ENCODE measurements around the gene CRYBG2. TPM values are rescaled to one million over a fixed set of nuclear protein-coding genes. Genes with fewer than 3 reads are reported as not detected.

The CRYBG2 gene
- total RNA-seq, 1 donor from 2014 or later = 18.6 TPM

GRCh38 chr1:26327956-26328362 lies 26.0 kb downstream of the CRYBG2 start:
- no peak for DNase-seq (ENCODE audit: low read depth)
- TF ChIP-seq CTCF (IDR thresholded peaks at IDR 0.05; ENCODE audit: insufficient read depth, low read length, poor library complexity, severe bottlenecking) = no peak
- Histone ChIP-seq H3K4me3 (ENCODE audit: low read depth, low read length) (no peak overlapping the region), H3K36me3 (ENCODE audit: control insufficient read depth, insufficient read depth, low read length) (no peaks in the 10 kb centered on the region), H3K27me3 (ENCODE audit: control insufficient read depth, insufficient read depth, low read length) (no peaks in the 10 kb centered on the region)

GRCh38 chr1:26324550-26324949 lies 29.4 kb downstream of the CRYBG2 start:
- no peak overlapping the region for H3K4me3 ChIP-seq (ENCODE audit: low read depth, low read length)
- H3K27me3 ChIP-seq (ENCODE audit: control insufficient read depth, insufficient read depth, low read length) = no peaks in the 10 kb centered on the region
- DNase-seq (ENCODE audit: low read depth) = no peak
- no peak for TF ChIP-seq CTCF (IDR thresholded peaks at IDR 0.05; ENCODE audit: insufficient read depth, low read length, poor library complexity, severe bottlenecking)
- H3K36me3 ChIP-seq (ENCODE audit: control insufficient read depth, insufficient read depth, low read length) = no peaks in the 10 kb centered on the region

GRCh38 chr1:26323382-26323781 lies 30.5 kb downstream of the CRYBG2 start:
- no peaks in the 10 kb centered on the region for H3K36me3 ChIP-seq (ENCODE audit: control insufficient read depth, insufficient read depth, low read length)
- DNase-seq (ENCODE audit: low read depth) = no peak
- TF ChIP-seq CTCF (IDR thresholded peaks at IDR 0.05; ENCODE audit: insufficient read depth, low read length, poor library complexity, severe bottlenecking) = no peak
- no peak overlapping the region for H3K4me3 ChIP-seq (ENCODE audit: low read depth, low read length)
- no peaks in the 10 kb centered on the region for H3K27me3 ChIP-seq (ENCODE audit: control insufficient read depth, insufficient read depth, low read length)

GRCh38 chr1:26322042-26322331 lies 31.9 kb downstream of the CRYBG2 start:
- H3K4me3 ChIP-seq (ENCODE audit: low read depth, low read length) = no peak overlapping the region
- DNase-seq (ENCODE audit: low read depth) = no peak
- no peaks in the 10 kb centered on the region for H3K36me3 ChIP-seq (ENCODE audit: control insufficient read depth, insufficient read depth, low read length)
- TF ChIP-seq CTCF (IDR thresholded peaks at IDR 0.05; ENCODE audit: insufficient read depth, low read length, poor library complexity, severe bottlenecking) = no peak
- no peaks in the 10 kb centered on the region for H3K27me3 ChIP-seq (ENCODE audit: control insufficient read depth, insufficient read depth, low read length)

- no peak overlapping the region for H3K4me3 ChIP-seq (ENCODE audit: low read depth, low read length)
- peak; percentile 32 for DNase-seq (ENCODE audit: low read depth)
- TF ChIP-seq CTCF (IDR thresholded peaks at IDR 0.05; ENCODE audit: insufficient read depth, low read length, poor library complexity, severe bottlenecking) = peak; percentile 93
- H3K36me3 ChIP-seq (ENCODE audit: control insufficient read depth, insufficient read depth, low read length) = no peaks in the 10 kb centered on the region
- H3K27me3 ChIP-seq (ENCODE audit: control insufficient read depth, insufficient read depth, low read length) = no peaks in the 10 kb centered on the region
Measured at GRCh38 chr1:26321315-26322041, 32.5 kb downstream of the CRYBG2 start.

GRCh38 chr1:26320896-26321295 lies 33.0 kb downstream of the CRYBG2 start:
- TF ChIP-seq CTCF (IDR thresholded peaks at IDR 0.05; ENCODE audit: insufficient read depth, low read length, poor library complexity, severe bottlenecking) = no peak
- Histone ChIP-seq H3K36me3 (ENCODE audit: control insufficient read depth, insufficient read depth, low read length) (no peaks in the 10 kb centered on the region), H3K4me3 (ENCODE audit: low read depth, low read length) (no peak overlapping the region), H3K27me3 (ENCODE audit: control insufficient read depth, insufficient read depth, low read length) (no peaks in the 10 kb centered on the region)
- no peak for DNase-seq (ENCODE audit: low read depth)

Measured in kidney epithelial cell (primary cell).